Liver (tissue), 3 donors: ENCODE data around the gene PTPN12.
"Not testable (repeated sequence)": the region's sequence is repeated elsewhere in the genome, so short reads cannot be mapped to it uniquely, and the experiment has no call there.

ENCODE experiments used
- ATF3 ChIP-seq: IDR thresholded peaks from 2 replicates; pipeline ENCODE4 v1.6.1; 2016; ENCODE audit warnings: antibody characterized with exemption
- CTCF ChIP-seq: fragments of 150-350 bp; IDR thresholded peaks from 2 replicates; pipeline ENCODE4 v1.5.1; 2017; ENCODE audit warnings: improper control_type of control experiment, low read depth, low read length; ENCODE audit not compliant: missing input control
- GABPA ChIP-seq, 2 donors: IDR thresholded peaks in 1 of 2; conservative IDR thresholded peaks in 1 of 2; 2 replicates each; pipeline ENCODE4 v1.6.1; 2016; ENCODE audit warnings: antibody characterized with exemption in 2 of 2, mild to moderate bottlenecking in 1 of 2, moderate library complexity in 1 of 2
- RAD21 ChIP-seq, 2 donors: IDR thresholded peaks; 2 replicates each; pipeline ENCODE4 v1.6.1; 2016; ENCODE audit warnings: antibody characterized with exemption in 2 of 2, mild to moderate bottlenecking in 2 of 2
- RXRA ChIP-seq, 2 donors: IDR thresholded peaks; 2 replicates each; pipeline ENCODE4 v1.6.1; 2017 to 2018; ENCODE audit warnings: antibody characterized with exemption in 2 of 2, mild to moderate bottlenecking in 1 of 2
- TAF1 ChIP-seq: conservative IDR thresholded peaks from 2 replicates; pipeline ENCODE4 v1.6.1; 2016; ENCODE audit warnings: antibody characterized with exemption, mild to moderate bottlenecking
- YY1 ChIP-seq: IDR thresholded peaks from 2 replicates; pipeline ENCODE4 v1.6.1; 2016; ENCODE audit warnings: antibody characterized with exemption, mild to moderate bottlenecking
- TF ChIP-seq, protein P1 (sequence below): IDR thresholded peaks from 2 replicates; pipeline ENCODE4 v1.6.1; 2016; ENCODE audit warnings: antibody characterized with exemption
- donor health status: healthy.
- donor health status: healthy.

- TF ChIP-seq GABPA (IDR thresholded peaks at IDR 0.05 in 1 of 2, conservative IDR thresholded peaks at IDR 0.05 in 1 of 2); CTCF; YY1; RXRA (IDR thresholded peaks at IDR 0.05); RAD21 (IDR thresholded peaks at IDR 0.05); TAF1; ATF3: not testable (repeated sequence)
- TF ChIP-seq, protein P1, sequence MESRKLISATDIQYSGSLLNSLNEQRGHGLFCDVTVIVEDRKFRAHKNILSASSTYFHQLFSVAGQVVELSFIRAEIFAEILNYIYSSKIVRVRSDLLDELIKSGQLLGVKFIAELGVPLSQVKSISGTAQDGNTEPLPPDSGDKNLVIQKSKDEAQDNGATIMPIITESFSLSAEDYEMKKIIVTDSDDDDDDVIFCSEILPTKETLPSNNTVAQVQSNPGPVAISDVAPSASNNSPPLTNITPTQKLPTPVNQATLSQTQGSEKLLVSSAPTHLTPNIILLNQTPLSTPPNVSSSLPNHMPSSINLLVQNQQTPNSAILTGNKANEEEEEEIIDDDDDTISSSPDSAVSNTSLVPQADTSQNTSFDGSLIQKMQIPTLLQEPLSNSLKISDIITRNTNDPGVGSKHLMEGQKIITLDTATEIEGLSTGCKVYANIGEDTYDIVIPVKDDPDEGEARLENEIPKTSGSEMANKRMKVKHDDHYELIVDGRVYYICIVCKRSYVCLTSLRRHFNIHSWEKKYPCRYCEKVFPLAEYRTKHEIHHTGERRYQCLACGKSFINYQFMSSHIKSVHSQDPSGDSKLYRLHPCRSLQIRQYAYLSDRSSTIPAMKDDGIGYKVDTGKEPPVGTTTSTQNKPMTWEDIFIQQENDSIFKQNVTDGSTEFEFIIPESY = not testable (repeated sequence)
These were observed 15.6 kb upstream of the PTPN12 start for GRCh38 chr7:77521537-77521936.
